Stomach (tissue), 9 donors: ENCODE results near the gene TGFBI. TPM values are rescaled to one million over a fixed set of nuclear protein-coding genes. Genes with fewer than 3 reads are reported as not detected.

Experiments
- DNase-seq, 2 donors: peaks; one replicate each; pipeline versions ENCODE4 v3.0.0 to v3.0.0-alpha.2; 2013 to 2019
- H3K27ac ChIP-seq, 5 donors: fragments of 200-600 bp in 4 of 5; sonication (generic) in 4 of 5; one replicate each; pipeline ENCODE4 v1.5.1; 2013 to 2019; ENCODE audit warnings: mild to moderate bottlenecking in 1 of 5, moderate library complexity in 1 of 5
- H3K27me3 ChIP-seq, 3 donors: fragments of 200-600 bp; sonication (generic); one replicate each; pipeline ENCODE4 v1.5.1; 2017 to 2019; ENCODE audit warnings: mixed run types in 1 of 3
- H3K36me3 ChIP-seq, 4 donors: fragments of 200-600 bp; sonication (generic); 1 replicate in 3 of 4; 2 replicates in 1 of 4; pipeline ENCODE4 v1.5.1; 2016 to 2019
- H3K4me1 ChIP-seq, 4 donors: fragments of 200-600 bp; sonication (generic); one replicate each; pipeline ENCODE4 v1.5.1; 2016 to 2019
- H3K4me3 ChIP-seq, 4 donors: fragments of 200-600 bp; sonication (generic) in 3 of 4; one replicate each; pipeline ENCODE4 v1.5.1; 2016 to 2019; ENCODE audit warnings: mild to moderate bottlenecking in 1 of 4
- H3K9me3 ChIP-seq, 4 donors: fragments of 200-600 bp; sonication (generic); one replicate each; pipeline ENCODE4 v1.5.1; 2016 to 2019
- EP300 ChIP-seq: sonication (generic); formaldehyde crosslinking; IDR thresholded peaks from one replicate; pipeline ENCODE4 v1.6.1; 2017; ENCODE audit warnings: antibody characterized with exemption
- POLR2A ChIP-seq, 4 donors: fragments of 450-650 bp; IDR thresholded peaks; one replicate each; pipeline ENCODE4 v1.6.1; 2016; ENCODE audit warnings: antibody characterized with exemption in 4 of 4, control low read depth in 2 of 4, mild to moderate bottlenecking in 1 of 4, moderate library complexity in 1 of 4
- POLR2AphosphoS5 ChIP-seq, 3 donors: sonication (generic); formaldehyde crosslinking; IDR thresholded peaks; one replicate each; pipeline ENCODE4 v1.6.1; 2016; ENCODE audit warnings: antibody characterized with exemption in 3 of 3
- WGBS, 5 donors: extraction: QIAGEN DNeasy Blood & Tissue Kit in 3 of 5; methylation state at CpG; one replicate each; pipeline versions ENCODE4 v1.1.5 to v1.1.7; 2013 to 2018; 5-methylcytosine and 5-hydroxymethylcytosine counted together
- intact Hi-C: fragments of 100-400 bp; cut with DNase I; formaldehyde crosslinking; loops from one replicate; pipeline ENCODE4 v1.15.1; 2023; ENCODE audit warnings: low total_unique reads
- polyA plus RNA-seq, 3 donors: library from polyadenylated mRNA; stranded (reverse); fragments of 200-250 nt; gene quantifications; one replicate each; pipeline ENCODE4 v1.2.3, GENCODE V29; 2013
- total RNA-seq, 5 donors: library from RNA; depleted of rRNA; stranded (reverse); fragments of >200 nt; gene quantifications; one replicate each; pipeline versions ENCODE4 v1.1.0 to v1.2.3, GENCODE V29; 2014 to 2016
- TF ChIP-seq, protein P1 (sequence below), 7 experiments: fragments of 450-650 bp in 4 of 7; fragments of 200-600 bp in 3 of 7; sonication (generic) in 3 of 7; IDR thresholded peaks; one replicate each; pipeline ENCODE4 v1.5.1; 2016 to 2019; ENCODE audit warnings: antibody characterized with exemption in 7 of 7, control low read depth in 2 of 7, mild to moderate bottlenecking in 1 of 7
- donor health status: healthy with polysubstance abuse.
- donor health status: Bipolar disorder and iron deficiency.
- donor health status: healthy.

TGFBI gene
- total and polyA plus RNA-seq, 8 donors: 24.5 to 180 (median 62.2) TPM

DNA sequence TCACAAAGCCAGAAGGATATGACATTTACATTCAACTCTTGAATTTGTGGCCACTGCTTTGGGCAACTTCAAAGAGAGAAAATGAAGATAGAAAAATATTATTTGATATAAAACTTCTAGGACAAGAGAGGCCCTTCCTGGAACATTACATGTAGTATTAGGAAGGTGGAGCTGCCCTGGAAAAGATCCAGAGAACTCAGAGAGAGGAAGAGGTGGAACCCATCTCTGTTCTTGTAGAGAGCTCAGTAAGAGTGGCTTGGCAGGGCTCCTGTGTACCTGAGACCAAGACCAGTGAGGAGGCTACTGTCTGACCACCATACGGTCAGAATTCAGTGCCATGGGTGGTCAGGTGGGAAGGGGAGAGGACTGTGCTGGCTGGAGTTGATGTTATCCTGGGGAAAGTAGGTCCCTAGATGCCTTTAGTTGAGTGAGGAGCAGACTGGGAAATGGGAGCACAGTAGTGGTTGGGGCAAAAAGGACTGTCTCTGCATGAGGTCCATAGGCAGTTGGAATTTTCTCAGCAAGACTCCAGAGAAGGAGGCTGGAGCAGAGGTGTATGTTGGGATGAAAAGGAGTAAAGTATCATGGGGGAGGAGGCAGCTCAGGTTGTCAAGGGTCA is 7.6 kb downstream of the TGFBI start:
- no peak for DNase-seq
- peak overlapping the region in 4 of 5 donors; percentile 23 to 72 (median 58) for H3K27ac ChIP-seq

DNA sequence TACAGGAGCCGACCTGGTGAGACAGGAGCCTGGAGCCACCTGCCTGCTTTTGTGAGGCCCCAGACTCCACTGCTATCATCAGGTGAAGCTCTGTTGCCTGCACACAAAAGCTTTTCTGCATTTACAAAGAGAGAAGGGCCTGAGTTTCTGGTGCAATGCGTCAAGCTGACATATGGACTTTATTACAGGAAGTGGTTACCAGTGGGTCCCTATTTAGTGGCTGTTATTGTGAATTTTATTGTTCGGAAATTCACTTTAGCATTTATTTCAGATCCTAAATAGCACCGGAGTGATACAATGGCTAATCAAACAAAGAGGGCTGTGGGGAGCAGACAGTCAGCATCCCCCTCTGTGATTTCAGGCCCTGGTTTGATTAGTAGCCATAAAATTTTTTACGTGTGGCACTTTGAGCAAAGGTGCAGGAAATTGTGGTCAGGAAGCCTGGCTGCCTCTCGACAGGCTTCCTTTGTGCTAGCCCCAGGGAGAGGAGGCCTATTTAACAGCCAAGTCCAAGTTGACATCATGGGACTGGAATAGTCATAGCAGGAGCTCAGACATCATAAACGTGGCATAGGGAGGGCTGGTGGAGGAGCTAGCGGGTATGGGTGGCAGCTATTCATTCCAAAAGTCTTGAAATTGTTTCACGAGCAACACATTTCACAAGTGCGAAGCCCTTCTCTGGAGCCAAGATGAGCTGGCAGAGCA is 8.4 kb downstream of the TGFBI start:
- no peak for TF ChIP-seq POLR2A (IDR thresholded peaks at IDR 0.05)
- no peak for TF ChIP-seq POLR2AphosphoS5 (IDR thresholded peaks at IDR 0.05)
- TF ChIP-seq, protein P1, sequence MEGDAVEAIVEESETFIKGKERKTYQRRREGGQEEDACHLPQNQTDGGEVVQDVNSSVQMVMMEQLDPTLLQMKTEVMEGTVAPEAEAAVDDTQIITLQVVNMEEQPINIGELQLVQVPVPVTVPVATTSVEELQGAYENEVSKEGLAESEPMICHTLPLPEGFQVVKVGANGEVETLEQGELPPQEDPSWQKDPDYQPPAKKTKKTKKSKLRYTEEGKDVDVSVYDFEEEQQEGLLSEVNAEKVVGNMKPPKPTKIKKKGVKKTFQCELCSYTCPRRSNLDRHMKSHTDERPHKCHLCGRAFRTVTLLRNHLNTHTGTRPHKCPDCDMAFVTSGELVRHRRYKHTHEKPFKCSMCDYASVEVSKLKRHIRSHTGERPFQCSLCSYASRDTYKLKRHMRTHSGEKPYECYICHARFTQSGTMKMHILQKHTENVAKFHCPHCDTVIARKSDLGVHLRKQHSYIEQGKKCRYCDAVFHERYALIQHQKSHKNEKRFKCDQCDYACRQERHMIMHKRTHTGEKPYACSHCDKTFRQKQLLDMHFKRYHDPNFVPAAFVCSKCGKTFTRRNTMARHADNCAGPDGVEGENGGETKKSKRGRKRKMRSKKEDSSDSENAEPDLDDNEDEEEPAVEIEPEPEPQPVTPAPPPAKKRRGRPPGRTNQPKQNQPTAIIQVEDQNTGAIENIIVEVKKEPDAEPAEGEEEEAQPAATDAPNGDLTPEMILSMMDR (IDR thresholded peaks at IDR 0.05): no peak
- no peak for TF ChIP-seq EP300
- Histone ChIP-seq H3K4me1 (peaks cover 0 to 39% (median 6%) of the 10 kb centered on the region in 4 donors), H3K4me3 (no peak overlapping the region), H3K9me3 (no peaks in the 10 kb centered on the region), H3K36me3 (peaks cover 0 to 11% (median 0%) of the 10 kb centered on the region in 4 donors), H3K27ac (peak overlapping the region in 4 of 5 donors; percentile 23 to 72 (median 58)), H3K27me3 (no peaks in the 10 kb centered on the region)
- 60 to 69% (median 67%) methylated on average over 10 of the region's 10 CpGs for WGBS, 5 donors
- DNase-seq: peak in 1 of 2 donors; percentile 42
- intact Hi-C loops: no loop called here

More for the DNA sequence above, 7.6 kb downstream of the TGFBI start:
- H3K4me1 ChIP-seq: peaks cover 0 to 39% (median 9%) of the 10 kb centered on the region in 4 donors
- intact Hi-C loops: no loop called here
- TF ChIP-seq POLR2A (IDR thresholded peaks at IDR 0.05) (no peak), POLR2AphosphoS5 (IDR thresholded peaks at IDR 0.05) (no peak)
- no peak overlapping the region for H3K4me3 ChIP-seq
- H3K36me3 ChIP-seq: peaks cover 0 to 11% (median 0%) of the 10 kb centered on the region in 4 donors
- H3K9me3 ChIP-seq: no peaks in the 10 kb centered on the region
- 72 to 90% (median 86%) methylated on average over 1 of the region's 1 CpG for WGBS, 5 donors
- no peaks in the 10 kb centered on the region for H3K27me3 ChIP-seq

DNA sequence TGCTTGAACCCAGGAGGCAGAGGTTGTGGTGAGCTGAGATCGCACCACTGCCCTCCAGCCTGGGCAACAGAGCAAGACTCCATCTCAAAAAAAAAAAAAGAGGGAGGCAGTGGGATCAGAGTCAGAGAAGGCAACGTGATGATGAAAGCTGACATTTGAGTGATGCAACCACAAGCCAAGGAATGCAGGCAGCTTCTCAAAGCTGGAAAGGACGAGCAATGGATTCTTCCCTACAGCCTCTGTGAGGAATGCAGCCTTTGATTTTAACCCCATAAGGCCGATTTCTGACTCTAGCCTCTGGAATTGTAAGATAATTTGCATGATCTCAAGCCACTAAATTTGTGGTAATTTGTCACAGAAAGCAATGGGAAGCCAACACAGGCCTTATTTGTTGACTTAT is 9.8 kb downstream of the TGFBI start:
- H3K27me3 ChIP-seq: no peaks in the 10 kb centered on the region
- intact Hi-C loops: no loop called here
- H3K36me3 ChIP-seq: peaks cover 0 to 11% (median 0%) of the 10 kb centered on the region in 4 donors
- WGBS, 5 donors: 71 to 86% (median 82%) methylated on average over 4 of the region's 4 CpGs
- H3K27ac ChIP-seq: no peak overlapping the region
- TF ChIP-seq, protein P1 (IDR thresholded peaks at IDR 0.05): no peak
- no peak for TF ChIP-seq EP300
- TF ChIP-seq POLR2AphosphoS5 (IDR thresholded peaks at IDR 0.05): no peak
- TF ChIP-seq POLR2A (IDR thresholded peaks at IDR 0.05): no peak
- no peaks in the 10 kb centered on the region for H3K9me3 ChIP-seq
- no peak overlapping the region for H3K4me3 ChIP-seq
- H3K4me1 ChIP-seq: peaks cover 0 to 45% (median 6%) of the 10 kb centered on the region in 4 donors
- no peak for DNase-seq

DNA sequence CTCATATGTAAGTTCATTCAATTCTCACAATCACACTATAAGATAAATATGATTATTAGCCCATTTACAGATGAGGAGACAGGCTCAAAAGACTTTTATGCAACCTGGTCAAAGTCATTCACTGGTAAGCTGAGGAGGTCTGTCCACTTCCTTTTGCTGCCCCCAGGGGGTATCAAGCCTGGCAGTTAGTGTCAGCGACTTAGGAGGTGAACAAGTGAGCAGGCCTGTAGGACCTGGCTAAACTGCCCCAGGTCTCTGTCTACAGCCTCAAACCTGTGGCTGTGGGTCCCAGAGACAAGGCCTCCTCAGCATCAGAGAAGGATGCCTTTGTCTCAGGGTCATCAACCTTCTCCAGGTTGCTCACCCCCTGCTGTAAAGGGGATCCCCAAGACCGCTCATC is 10.4 kb downstream of the TGFBI start:
- H3K4me1 ChIP-seq: peaks cover 0 to 45% (median 6%) of the 10 kb centered on the region in 4 donors
- 83 to 100% (median 91%) methylated on average over 1 to 2 of the region's 2 CpGs for WGBS, 5 donors
- no peaks in the 10 kb centered on the region for H3K9me3 ChIP-seq
- H3K27me3 ChIP-seq: no peaks in the 10 kb centered on the region
- H3K4me3 ChIP-seq: no peak overlapping the region
- TF ChIP-seq EP300 (no peak), POLR2AphosphoS5 (IDR thresholded peaks at IDR 0.05) (no peak), POLR2A (IDR thresholded peaks at IDR 0.05) (no peak)
- TF ChIP-seq, protein P1 (IDR thresholded peaks at IDR 0.05): no peak
- peak overlapping the region in 1 of 5 donors; percentile 6 for H3K27ac ChIP-seq
- intact Hi-C loops: no loop called here
- H3K36me3 ChIP-seq: peaks cover 0 to 11% (median under 1%) of the 10 kb centered on the region in 4 donors
- DNase-seq: no peak
